H9 (cell line): ENCODE measurements around the gene PDX1. TPM values are rescaled to one million over a fixed set of nuclear protein-coding genes. Genes with fewer than 3 reads are reported as not detected.

Experiments used
- DNase-seq: peaks from one replicate; pipeline ENCODE4 v3.0.0-alpha.2; 2017
- H2AFZ ChIP-seq: one replicate; pipeline ENCODE4 v1.6.1; 2013; ENCODE audit warnings: mild to moderate bottlenecking, low read length, control low read depth, moderate library complexity
- H2AK5ac ChIP-seq: 2 replicates; pipeline ENCODE4 v1.6.1; 2013; ENCODE audit warnings: low read length, control low read depth, mixed read lengths; ENCODE audit not compliant: insufficient read length
- H2BK120ac ChIP-seq: one replicate; pipeline ENCODE4 v1.6.1; 2013; ENCODE audit warnings: low read depth, mild to moderate bottlenecking, low read length, control low read depth, inconsistent platforms; ENCODE audit not compliant: poor library complexity, severe bottlenecking
- H2BK12ac ChIP-seq: 2 replicates; pipeline ENCODE4 v1.6.1; 2013; ENCODE audit warnings: low read length, control low read depth, mixed read lengths, low read depth; ENCODE audit not compliant: insufficient read length
- H2BK15ac ChIP-seq: 2 replicates; pipeline ENCODE4 v1.6.1; 2013; ENCODE audit warnings: low read depth, low read length, control low read depth
- H2BK20ac ChIP-seq: one replicate; pipeline ENCODE4 v1.6.1; 2013; ENCODE audit warnings: low read depth, mild to moderate bottlenecking, low read length, control low read depth, inconsistent platforms; ENCODE audit not compliant: poor library complexity, severe bottlenecking
- H2BK5ac ChIP-seq: 2 replicates; pipeline ENCODE4 v1.6.1; 2013; ENCODE audit warnings: low read length, control low read depth, mixed read lengths; ENCODE audit not compliant: insufficient read length
- H3K14ac ChIP-seq: 2 replicates; pipeline ENCODE4 v1.6.1; 2013; ENCODE audit warnings: low read length, control low read depth; ENCODE audit not compliant: insufficient read depth
- H3K18ac ChIP-seq: 2 replicates; pipeline ENCODE4 v1.6.1; 2013; ENCODE audit warnings: low read depth, mild to moderate bottlenecking, mixed read lengths, low read length, control low read depth; ENCODE audit not compliant: insufficient read length
- H3K23ac ChIP-seq: 2 replicates; pipeline ENCODE4 v1.6.1; 2013; ENCODE audit warnings: low read length, control low read depth, mixed read lengths, low read depth; ENCODE audit not compliant: insufficient read length
- H3K23me2 ChIP-seq: 2 replicates; pipeline ENCODE4 v1.6.1; 2013; ENCODE audit warnings: low read depth, mild to moderate bottlenecking, mixed read lengths, low read length, control low read depth; ENCODE audit not compliant: insufficient read length, poor library complexity, severe bottlenecking
- H3K27ac ChIP-seq: 2 replicates; pipeline ENCODE4 v1.5.1; 2013; ENCODE audit warnings: low read length, control low read depth, mixed read lengths, low read depth; ENCODE audit not compliant: insufficient read length
- H3K27me3 ChIP-seq: 2 replicates; pipeline ENCODE4 v1.6.1; 2013; ENCODE audit warnings: low read length, control low read depth, inconsistent platforms; ENCODE audit not compliant: insufficient read depth
- H3K4ac ChIP-seq: 2 replicates; pipeline ENCODE4 v1.6.1; 2013; ENCODE audit warnings: low read depth, mild to moderate bottlenecking, control low read depth, inconsistent platforms, low read length, moderate library complexity
- H3K4me1 ChIP-seq: 2 replicates; pipeline ENCODE4 v1.6.1; 2013; ENCODE audit warnings: low read length, control low read depth, inconsistent platforms; ENCODE audit not compliant: insufficient read depth
- H3K4me2 ChIP-seq: 2 replicates; pipeline ENCODE4 v1.6.1; 2013; ENCODE audit warnings: low read length, control low read depth, mixed read lengths; ENCODE audit not compliant: insufficient read length, insufficient read depth
- H3K56ac ChIP-seq: 2 replicates; pipeline ENCODE4 v1.6.1; 2013; ENCODE audit warnings: low read depth, mild to moderate bottlenecking, mixed read lengths, low read length, control low read depth; ENCODE audit not compliant: insufficient read length
- H3K79me1 ChIP-seq: 2 replicates; pipeline ENCODE4 v1.6.1; 2013; ENCODE audit warnings: low read depth, mild to moderate bottlenecking, moderate library complexity, low read length, control low read depth, inconsistent platforms; ENCODE audit not compliant: insufficient read depth, poor library complexity, severe bottlenecking
- H3K79me2 ChIP-seq: 2 replicates; pipeline ENCODE4 v1.6.1; 2013; ENCODE audit warnings: low read length, control low read depth, inconsistent platforms; ENCODE audit not compliant: insufficient read depth
- H3K9ac ChIP-seq: 2 replicates; pipeline ENCODE4 v1.6.1; 2013; ENCODE audit warnings: low read length, control low read depth, mixed read lengths; ENCODE audit not compliant: insufficient read length; ENCODE audit errors: extremely low read depth
- H3K9me3 ChIP-seq: one replicate; pipeline ENCODE4 v1.6.1; 2013; ENCODE audit warnings: low read depth, low read length, inconsistent platforms; ENCODE audit not compliant: control insufficient read depth
- H3T11ph ChIP-seq: one replicate; pipeline ENCODE4 v1.6.1; 2013; ENCODE audit warnings: mild to moderate bottlenecking, low read length, control low read depth, inconsistent platforms
- H4K20me1 ChIP-seq: one replicate; pipeline ENCODE4 v1.6.1; 2013; ENCODE audit not compliant: control insufficient read depth, insufficient read length, insufficient read depth
- H4K5ac ChIP-seq: 2 replicates; pipeline ENCODE4 v1.6.1; 2013; ENCODE audit warnings: low read depth, mild to moderate bottlenecking, mixed read lengths, low read length, control low read depth; ENCODE audit not compliant: insufficient read length
- H4K8ac ChIP-seq: replicated peaks from 2 replicates; pipeline ENCODE4 v1.6.1; 2013; ENCODE audit warnings: low read length, control low read depth, mixed read lengths, low read depth; ENCODE audit not compliant: insufficient read length
- H4K91ac ChIP-seq: 2 replicates; pipeline ENCODE4 v1.6.1; 2013; ENCODE audit warnings: low read depth, mild to moderate bottlenecking, moderate library complexity, mixed read lengths, low read length, control low read depth; ENCODE audit not compliant: insufficient read length
- H3K27ac Mint-ChIP-seq, 3 experiments: 2 replicates in 2 of 3; 3 replicates in 1 of 3; pipeline ENCODE4 v1.8.0; 2020 to 2021; ENCODE audit warnings: mixed read lengths in 3 of 3, mild to moderate bottlenecking in 1 of 3, moderate library complexity in 1 of 3
- H3K27me3 Mint-ChIP-seq: 2 replicates; pipeline ENCODE4 v1.8.0; 2021; ENCODE audit warnings: low read depth, mild to moderate bottlenecking, moderate library complexity, mixed read lengths
- H3K36me3 Mint-ChIP-seq, 3 experiments: 2 replicates in 2 of 3; 3 replicates in 1 of 3; pipeline ENCODE4 v1.8.0; 2020 to 2021; ENCODE audit warnings: low read depth in 3 of 3, mixed read lengths in 3 of 3; ENCODE audit not compliant: insufficient read depth in 1 of 3
- H3K4me1 Mint-ChIP-seq, 2 experiments: 2 replicates each; pipeline ENCODE4 v1.8.0; 2020; ENCODE audit warnings: mixed read lengths in 2 of 2
- H3K4me3 Mint-ChIP-seq, 2 experiments: 2 replicates in 1 of 2; 3 replicates in 1 of 2; pipeline ENCODE4 v1.8.0; 2020 to 2021; ENCODE audit warnings: mild to moderate bottlenecking in 2 of 2, mixed read lengths in 2 of 2, moderate library complexity in 1 of 2
- H3K9me3 Mint-ChIP-seq, 2 experiments: 2 replicates in 1 of 2; 3 replicates in 1 of 2; pipeline ENCODE4 v1.8.0; 2020; ENCODE audit warnings: mild to moderate bottlenecking in 2 of 2, mixed read lengths in 2 of 2, moderate library complexity in 1 of 2
- CTCF ChIP-seq: fragments of 200-600 bp; sonication (generic); conservative IDR thresholded peaks from 3 replicates; pipeline ENCODE4 v1.8.0; 2021; ENCODE audit warnings: antibody characterized with exemption, mild to moderate bottlenecking
- WGBS: extraction: QIAGEN DNeasy Blood & Tissue Kit; methylation state at CpG from one replicate; pipeline ENCODE4 v1.1.7; 2013; ENCODE audit warnings: missing lambda C conversion rate, low lambda C conversion rate, mixed read lengths; ENCODE audit not compliant: insufficient read length; ENCODE audit errors: extremely low coverage; 5-methylcytosine and 5-hydroxymethylcytosine counted together
- total RNA-seq: library from RNA; stranded (reverse); gene quantifications from 2 replicates; pipeline ENCODE4 v1.2.1, GENCODE V29; 2021

PDX1 gene
- total RNA-seq, 1 experiment from 2014 or later = not detected

GRCh38 chr13:27918041-27918917 is 1.5 kb upstream of the PDX1 start:
- H2BK20ac ChIP-seq = no peak overlapping the region
- no peaks in the 10 kb centered on the region; the same call in 1 of the 2 replicates for H3K4me1 ChIP-seq
- no peak overlapping the region for H3K4ac ChIP-seq
- no peak overlapping the region for H3K23ac ChIP-seq
- no peaks in the 10 kb centered on the region for H3K36me3 Mint-ChIP-seq
- H3K79me2 ChIP-seq = no peaks in the 10 kb centered on the region
- no peak overlapping the region for H3K18ac ChIP-seq
- no peak overlapping the region for H2AFZ ChIP-seq
- H4K20me1 ChIP-seq = peaks cover 6% of the 10 kb centered on the region
- no peak overlapping the region for H3K27ac Mint-ChIP-seq
- no peak for TF ChIP-seq CTCF
- no peak overlapping the region for H3K9ac ChIP-seq
- peak overlapping the region in 1 of 2 experiments; percentile 61; a peak in 2 of 5 replicates for H3K4me3 Mint-ChIP-seq
- no peak overlapping the region for H2BK120ac ChIP-seq
- WGBS = no CpG with 5 or more reads among the region's 46 CpGs
- no peak overlapping the region for H2BK5ac ChIP-seq
- H4K8ac ChIP-seq = no peak overlapping the region
- no peak overlapping the region for H3K27ac ChIP-seq
- H3T11ph ChIP-seq = no peak overlapping the region
- DNase-seq = peak; percentile 34
- H2AK5ac ChIP-seq = no peak overlapping the region
- H3K9me3 Mint-ChIP-seq = peaks cover 8 to 14% of the 10 kb centered on the region in 2 experiments; a peak in 4 of 5 replicates
- H3K9me3 ChIP-seq = no peaks in the 10 kb centered on the region
- no peak overlapping the region for H3K56ac ChIP-seq
- H3K4me1 Mint-ChIP-seq = peaks cover 23 to 41% of the 10 kb centered on the region in 2 experiments
- no peak overlapping the region for H3K14ac ChIP-seq
- H3K27me3 Mint-ChIP-seq = peaks cover 100% of the 10 kb centered on the region
- H3K79me1 ChIP-seq = no peaks in the 10 kb centered on the region
- H4K91ac ChIP-seq = no peak overlapping the region
- no peaks in the 10 kb centered on the region for H3K23me2 ChIP-seq
- H2BK12ac ChIP-seq = no peak overlapping the region
- H2BK15ac ChIP-seq = no peak overlapping the region
- no peak overlapping the region for H4K5ac ChIP-seq
- peak overlapping the region; percentile 33 for H3K4me2 ChIP-seq
- H3K27me3 ChIP-seq = peaks cover 84% of the 10 kb centered on the region
